PC-9 (cell line): ENCODE data around the gene MXRA8. TPM values are rescaled to one million over a fixed set of nuclear protein-coding genes. Genes with fewer than 3 reads are reported as not detected.
"Not testable (repeated sequence)": the region's sequence is repeated elsewhere in the genome, so short reads cannot be mapped to it uniquely, and the experiment has no call there.

Experiments
- BruUV-seq: library from RNA; stranded (reverse); fragments of 400-500 nt; replicated peaks from 2 replicates; lab custom pipeline; 2021; lab: Mats Ljungman, UMichigan
- CTCF ChIA-PET: fragments of 300-600 bp; sonication (Branson Sonifier 250); formaldehyde crosslinking; loops from one replicate; lab custom pipeline; 2022; ENCODE audit warnings: antibody characterized with exemption; lab: Charles Lee
- POLR2A ChIA-PET: fragments of 300-600 bp; sonication (Branson Sonifier 250); formaldehyde crosslinking; loops from one replicate; lab custom pipeline; 2022; ENCODE audit warnings: antibody characterized with exemption; ENCODE audit not compliant: unreplicated experiment; lab: Charles Lee
- DNase-seq, 2 experiments: peaks; one replicate each; pipeline versions ENCODE4 v3.0.0 to v3.0.0-alpha.2; 2015 to 2022; ENCODE audit warnings: mixed read lengths in 1 of 2
- H2AFZ ChIP-seq: fragments of 200-600 bp; sonication (generic); 2 replicates; pipeline ENCODE4 v1.8.1; 2017; ENCODE audit warnings: antibody characterized with exemption
- H3F3A ChIP-seq: fragments of 200-600 bp; sonication (generic); 2 replicates; pipeline ENCODE4 v1.8.1; 2017; ENCODE audit warnings: antibody characterized with exemption, mild to moderate bottlenecking, low read depth; ENCODE audit not compliant: insufficient read depth
- H3K27ac ChIP-seq: fragments of 200-600 bp; sonication (generic); 2 replicates; pipeline ENCODE4 v1.6.1; 2016; ENCODE audit warnings: mixed run types
- H3K27me3 ChIP-seq: fragments of 200-600 bp; sonication (generic); 2 replicates; pipeline ENCODE4 v1.6.1; 2016; ENCODE audit warnings: low read depth, mixed run types; ENCODE audit not compliant: insufficient read depth
- H3K36me3 ChIP-seq: fragments of 200-600 bp; sonication (generic); 2 replicates; pipeline ENCODE4 v1.6.1; 2016; ENCODE audit warnings: low read depth, mixed run types
- H3K4me1 ChIP-seq: fragments of 200-600 bp; sonication (generic); replicated peaks from 2 replicates; pipeline ENCODE4 v1.6.1; 2016; ENCODE audit warnings: mixed run types; ENCODE audit not compliant: insufficient read depth
- H3K4me2 ChIP-seq: fragments of 200-600 bp; sonication (generic); 2 replicates; pipeline ENCODE4 v1.6.1; 2017; ENCODE audit warnings: mixed run types
- H3K4me3 ChIP-seq: fragments of 200-600 bp; sonication (generic); 2 replicates; pipeline ENCODE4 v1.6.1; 2016; ENCODE audit warnings: mixed run types
- H3K79me2 ChIP-seq: fragments of 200-600 bp; sonication (generic); 2 replicates; pipeline ENCODE4 v1.6.1; 2017; ENCODE audit warnings: low read depth, mixed run types
- H3K9me2 ChIP-seq: fragments of 200-600 bp; sonication (generic); 2 replicates; pipeline ENCODE4 v1.8.1; 2017; ENCODE audit warnings: mild to moderate bottlenecking; ENCODE audit not compliant: insufficient read depth
- H3K9me3 ChIP-seq: fragments of 200-600 bp; sonication (generic); 2 replicates; pipeline ENCODE4 v1.8.1; 2016; ENCODE audit warnings: low read depth; ENCODE audit not compliant: insufficient read depth
- H4K20me1 ChIP-seq: fragments of 200-600 bp; sonication (generic); 2 replicates; pipeline ENCODE4 v1.8.1; 2017; ENCODE audit not compliant: insufficient read depth
- CTCF ChIP-seq: fragments of 200-600 bp; sonication (generic); conservative IDR thresholded peaks from 2 replicates; pipeline ENCODE4 v1.6.1; 2017; ENCODE audit warnings: mixed run types, antibody characterized with exemption, mild to moderate bottlenecking, moderate library complexity
- EZH2 ChIP-seq: fragments of 200-600 bp; sonication (generic); IDR thresholded peaks from 2 replicates; pipeline ENCODE4 v1.8.0; 2017; ENCODE audit warnings: antibody characterized with exemption, low read depth
- intact Hi-C: fragments of 100-400 bp; cut with micrococcal nuclease; formaldehyde crosslinking; loops from one replicate; pipeline ENCODE4 v1.10.0; 2022; ENCODE audit not compliant: unreplicated experiment
- total RNA-seq: library from RNA; stranded (reverse); gene quantifications from 2 replicates; pipeline ENCODE4 v1.2.3, GENCODE V29; 2021

The MXRA8 gene
- total RNA-seq, 1 experiment from 2014 or later, result 0.55 TPM

DNA sequence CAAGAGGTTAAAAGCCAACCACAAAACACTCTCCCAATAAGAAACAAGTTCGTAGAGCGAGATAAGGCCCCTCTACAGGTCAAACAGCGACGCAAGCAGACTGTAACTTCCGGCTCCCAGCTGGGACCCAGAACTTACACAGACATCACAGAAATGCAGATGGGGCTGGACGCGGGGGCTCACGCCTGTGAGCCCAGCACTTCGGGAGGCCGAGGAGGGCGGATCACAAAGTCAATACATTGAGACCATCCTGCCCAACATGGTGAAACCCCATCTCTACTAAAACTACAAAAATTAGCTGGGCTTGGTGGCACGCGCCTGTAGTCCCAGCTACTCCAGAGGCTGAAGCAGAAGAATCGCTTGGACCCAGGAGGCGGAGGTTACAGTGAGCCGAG is 29.7 kb upstream of the MXRA8 start:
- no peaks in the 10 kb centered on the region for H3K27me3 ChIP-seq
- no peak overlapping the region for H3K4me3 ChIP-seq
- ChIA-PET CTCF (no interaction called here), POLR2A (interaction anchor here (1.0 kb wide), 1 partner anchor 38 kb away, joined by 3 read pairs; no protein-coding TSS in a partner anchor)
- H3K4me2 ChIP-seq, result no peak overlapping the region
- no peak for DNase-seq
- no peak overlapping the region for H3K27ac ChIP-seq
- H2AFZ ChIP-seq, result no peak overlapping the region
- intact Hi-C loops, result no loop called here
- TF ChIP-seq EZH2, result no peak
- TF ChIP-seq CTCF, result no peak
- H4K20me1 ChIP-seq, result peaks cover 6% of the 10 kb centered on the region; the same call in 1 of the 2 replicates
- peaks cover 21% of the 10 kb centered on the region; the same call in 1 of the 2 replicates for H3F3A ChIP-seq
- H3K36me3 ChIP-seq, result peaks cover 42% of the 10 kb centered on the region
- no peaks in the 10 kb centered on the region for H3K4me1 ChIP-seq
- no TSS peak for BruUV-seq
- H3K79me2 ChIP-seq, result peaks cover 6% of the 10 kb centered on the region; the same call in 1 of the 2 replicates
- no peaks in the 10 kb centered on the region for H3K9me2 ChIP-seq
- H3K9me3 ChIP-seq, result no peaks in the 10 kb centered on the region

- H3F3A ChIP-seq, result peaks cover 15% of the 10 kb centered on the region; the same call in 1 of the 2 replicates
- peaks cover 5% of the 10 kb centered on the region; the same call in 1 of the 2 replicates for H4K20me1 ChIP-seq
- no peak overlapping the region for H3K4me2 ChIP-seq
- BruUV-seq, result no TSS peak
- H3K79me2 ChIP-seq, result peaks cover 13% of the 10 kb centered on the region; the same call in 1 of the 2 replicates
- intact Hi-C loops, result no loop called here
- TF ChIP-seq CTCF (no peak), EZH2 (no peak)
- no peaks in the 10 kb centered on the region for H3K4me1 ChIP-seq
- H3K27me3 ChIP-seq, result no peaks in the 10 kb centered on the region
- H3K9me2 ChIP-seq, result no peaks in the 10 kb centered on the region
- no peak overlapping the region for H2AFZ ChIP-seq
- peaks cover 36% of the 10 kb centered on the region for H3K36me3 ChIP-seq
- POLR2A ChIA-PET, result interaction anchor here (1.0 kb wide), 1 partner anchor 39 kb away, joined by 3 read pairs; no protein-coding TSS in a partner anchor
- no peak overlapping the region for H3K4me3 ChIP-seq
- CTCF ChIA-PET, result no interaction called here
- H3K9me3 ChIP-seq, result no peaks in the 10 kb centered on the region
- no peak overlapping the region for H3K27ac ChIP-seq
- no peak for DNase-seq
Measured at GRCh38 chr1:1387098-1388077, 29.0 kb upstream of the MXRA8 start.

DNA sequence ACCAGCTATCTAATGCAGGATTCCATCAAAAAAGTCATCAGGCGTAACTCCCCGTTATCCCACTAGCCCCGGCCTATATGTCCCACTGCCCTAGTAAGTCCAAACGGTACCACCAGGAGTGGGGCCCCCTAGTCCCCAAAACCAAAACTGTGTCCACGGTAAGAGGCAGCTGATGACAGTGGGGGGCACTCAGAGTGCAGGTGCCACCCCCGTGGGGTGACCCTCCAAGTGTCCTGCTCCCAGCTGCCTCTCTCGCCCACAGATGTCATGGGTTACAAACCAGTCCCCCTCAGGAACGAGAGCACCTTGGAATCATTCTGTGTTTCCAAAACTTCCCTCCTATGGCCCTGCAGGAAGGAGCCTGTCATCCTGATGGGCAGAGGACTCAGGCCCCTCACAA is 27.6 kb upstream of the MXRA8 start:
- BruUV-seq, result no TSS peak

GRCh38 chr1:1385339-1385738 is 27.0 kb upstream of the MXRA8 start:
- CTCF ChIA-PET, result not testable (repeated sequence)

More for the DNA sequence above, 27.6 kb upstream of the MXRA8 start:
- Histone ChIP-seq H3F3A (peaks cover 5% of the 10 kb centered on the region; the same call in 1 of the 2 replicates), H3K9me3 (no peaks in the 10 kb centered on the region), H3K9me2 (no peaks in the 10 kb centered on the region), H3K79me2 (peaks cover 15% of the 10 kb centered on the region; the same call in 1 of the 2 replicates), H3K4me2 (no peak overlapping the region), H4K20me1 (no peaks in the 10 kb centered on the region), H3K4me3 (no peak overlapping the region), H3K36me3 (peaks cover 24% of the 10 kb centered on the region; the same call in 1 of the 2 replicates), H3K27ac (no peak overlapping the region), H3K4me1 (no peaks in the 10 kb centered on the region), H3K27me3 (no peaks in the 10 kb centered on the region), H2AFZ (no peak overlapping the region)
- intact Hi-C loops, result no loop called here
- TF ChIP-seq CTCF, result no peak
- POLR2A ChIA-PET, result no interaction called here
- no peak for DNase-seq
- CTCF ChIA-PET, result no interaction called here

More at GRCh38 chr1:1385339-1385738, 27.0 kb upstream of the MXRA8 start:
- BruUV-seq, H2AFZ ChIP-seq, intact Hi-C loops, H3K9me2 ChIP-seq, H3K4me3 ChIP-seq, H3K27me3 ChIP-seq, H3F3A ChIP-seq, H4K20me1 ChIP-seq, H3K4me1 ChIP-seq, DNase-seq, H3K9me3 ChIP-seq, H3K4me2 ChIP-seq, POLR2A ChIA-PET, H3K27ac ChIP-seq: not testable (repeated sequence)
- peaks cover 13% of the 10 kb centered on the region; the same call in 1 of the 2 replicates for H3K79me2 ChIP-seq
- H3K36me3 ChIP-seq, result peaks cover 18% of the 10 kb centered on the region; the same call in 1 of the 2 replicates
